Erythroblast (primary cell): ENCODE data around the gene SCG5.

Experiments
- GATA1 ChIP-seq: IDR thresholded peaks from 2 replicates; pipeline ENCODE4 v1.6.1; 2011; ENCODE audit warnings: low read depth, mild to moderate bottlenecking, control low read depth, low read length, moderate library complexity
- POLR2A ChIP-seq: IDR thresholded peaks from 2 replicates; pipeline ENCODE4 v1.6.1; 2011; ENCODE audit warnings: mild to moderate bottlenecking, low read length

GRCh38 chr15:32700501-32701150 lies 59.1 kb downstream of the SCG5 start:
- TF ChIP-seq POLR2A: no peak
- no peak for TF ChIP-seq GATA1
